H1 (cell line): Measurements from ENCODE around the gene CHRNA10. TPM values are rescaled to one million over a fixed set of nuclear protein-coding genes. Genes with fewer than 3 reads are reported as not detected.

Experiments
- polyA plus RNA-seq, 7 experiments: library from polyadenylated mRNA; depleted of rRNA in 3 of 7; stranded (reverse) in 5 of 7; unstranded in 2 of 7; fragments of >200 nt in 5 of 7; fragments of 200-250 nt in 2 of 7; gene quantifications; 1 replicate in 5 of 7; 2 replicates in 1 of 7; 4 replicates in 1 of 7; pipeline versions ENCODE4 v1.2.1 to v1.2.3, GENCODE V29; 2011 to 2013; ENCODE audit warnings: missing spikeins in 2 of 7, mixed read lengths in 2 of 7
- small RNA-seq: library from polyadenylated mRNA; stranded (forward); fragments of <200 nt; extraction: miRNeasy Mini kit (QIAGEN cat#:217004); gene quantifications from one replicate; pipeline ENCODE3, GENCODE V24; 2013; ENCODE audit not compliant: insufficient read depth
- total RNA-seq: library from RNA; stranded (reverse); fragmentation: NEBNext Ultra II Directional; extraction: Animal tissue kit (Norgen Biotek cat#: 25700); gene quantifications from 2 replicates; pipeline ENCODE4 v1.2.1, GENCODE V29; 2021

CHRNA10 gene
- total and polyA plus RNA-seq, 2 of the 8 experiments (the other 6 are each of a cell fraction or from before 2014, with no cell fraction given) = 0.68 to 1.3 TPM

Small RNA genes lying within 50 kb of the gene (small RNA-seq; reads per million reads assigned to genes)
- gene RF00019 = not detected
- gene RNU6-1143P = not detected

Other genes with a start within 250 kb of the CHRNA10 start
- 7.2 and 7.5 TPM in 2 replicates for gene ART5, start 29.4 kb downstream of the CHRNA10 start, total RNA-seq
- 6.0 and 9.1 TPM in 2 replicates for gene ART5, start 29.4 kb downstream of the CHRNA10 start, polyA plus RNA-seq (2011; rRNA removed)
- gene ART1, start 26.3 kb downstream of the CHRNA10 start, total RNA-seq = not detected in 2 replicates
- not detected in 2 replicates for gene ART1, start 26.3 kb downstream of the CHRNA10 start, polyA plus RNA-seq (2011; rRNA removed)
- 98.6 and 105 TPM in 2 replicates for gene NUP98, start 126.2 kb upstream of the CHRNA10 start, total RNA-seq
- gene NUP98, start 126.2 kb upstream of the CHRNA10 start, polyA plus RNA-seq (2011; rRNA removed) = 243 and 261 TPM in 2 replicates
- 56.0 and 56.5 TPM in 2 replicates for gene PGAP2, start 137.2 kb upstream of the CHRNA10 start, total RNA-seq
- 106 and 111 TPM in 2 replicates for gene PGAP2, start 137.2 kb upstream of the CHRNA10 start, polyA plus RNA-seq (2011; rRNA removed)
- 28.3 and 31.2 TPM in 2 replicates for gene RHOG, start 169.6 kb upstream of the CHRNA10 start, total RNA-seq
- gene RHOG, start 169.6 kb upstream of the CHRNA10 start, polyA plus RNA-seq (2011; rRNA removed) = 69.6 and 79.8 TPM in 2 replicates
- gene STIM1, start 184.3 kb upstream of the CHRNA10 start, total RNA-seq = 11.6 and 12.2 TPM in 2 replicates
- gene STIM1, start 184.3 kb upstream of the CHRNA10 start, polyA plus RNA-seq (2011; rRNA removed) = 11.1 and 17.9 TPM in 2 replicates